Cardiac muscle cell (in vitro differentiated cells and primary cell): ENCODE results near the gene OR51T1. TPM values are rescaled to one million over a fixed set of nuclear protein-coding genes. Genes with fewer than 3 reads are reported as not detected.
"Not testable (repeated sequence)": the region's sequence is repeated elsewhere in the genome, so short reads cannot be mapped to it uniquely, and the experiment has no call there.

Experiments
- DNase-seq, 2 donors: peaks; one replicate each; pipeline versions ENCODE4 v3.0.0 to v3.0.0-alpha.2; 2010 to 2017; ENCODE audit warnings: low read depth in 1 of 2, low spot score in 1 of 2
- H3K27ac ChIP-seq: fragments of 200-600 bp; sonication (generic); 2 replicates; pipeline ENCODE4 v1.5.1; 2016
- H3K27me3 ChIP-seq: fragments of 200-600 bp; sonication (generic); 2 replicates; pipeline ENCODE4 v1.6.0; 2016; ENCODE audit warnings: control low read depth
- H3K36me3 ChIP-seq: fragments of 200-600 bp; sonication (generic); 2 replicates; pipeline ENCODE4 v1.5.1; 2016; ENCODE audit warnings: control low read depth
- H3K4me1 ChIP-seq: fragments of 200-600 bp; sonication (generic); 2 replicates; pipeline ENCODE4 v1.8.1; 2017; ENCODE audit warnings: low read depth, mild to moderate bottlenecking, mixed run types
- H3K4me3 ChIP-seq: fragments of 200-600 bp; sonication (generic); 2 replicates; pipeline ENCODE4 v1.5.1; 2016; ENCODE audit warnings: mild to moderate bottlenecking
- H3K9me3 ChIP-seq: fragments of 200-600 bp; sonication (generic); 2 replicates; pipeline ENCODE4 v1.5.1; 2017; ENCODE audit warnings: low read depth, mild to moderate bottlenecking, control low read depth
- polyA plus RNA-seq: library from polyadenylated mRNA; unstranded; fragments of >200 nt; fragmentation: Nextera tagmentation; extraction: Ambion mirVana; gene quantifications from 2 replicates; pipeline ENCODE4 v1.2.1, GENCODE V29; 2016
- total RNA-seq: library from RNA; depleted of rRNA; stranded (reverse); fragments of >200 nt; gene quantifications from 2 replicates; pipeline ENCODE4 v1.2.3, GENCODE V29; 2016
- TF ChIP-seq, protein P1 (sequence below): IDR thresholded peaks from 2 replicates; pipeline ENCODE4 v1.5.1; 2012; ENCODE audit warnings: low read depth, mild to moderate bottlenecking, low read length

The OR51T1 gene, protein sequence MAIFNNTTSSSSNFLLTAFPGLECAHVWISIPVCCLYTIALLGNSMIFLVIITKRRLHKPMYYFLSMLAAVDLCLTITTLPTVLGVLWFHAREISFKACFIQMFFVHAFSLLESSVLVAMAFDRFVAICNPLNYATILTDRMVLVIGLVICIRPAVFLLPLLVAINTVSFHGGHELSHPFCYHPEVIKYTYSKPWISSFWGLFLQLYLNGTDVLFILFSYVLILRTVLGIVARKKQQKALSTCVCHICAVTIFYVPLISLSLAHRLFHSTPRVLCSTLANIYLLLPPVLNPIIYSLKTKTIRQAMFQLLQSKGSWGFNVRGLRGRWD
- total RNA-seq (not detected in 2 replicates), polyA plus RNA-seq (not detected in 2 replicates)

DNA sequence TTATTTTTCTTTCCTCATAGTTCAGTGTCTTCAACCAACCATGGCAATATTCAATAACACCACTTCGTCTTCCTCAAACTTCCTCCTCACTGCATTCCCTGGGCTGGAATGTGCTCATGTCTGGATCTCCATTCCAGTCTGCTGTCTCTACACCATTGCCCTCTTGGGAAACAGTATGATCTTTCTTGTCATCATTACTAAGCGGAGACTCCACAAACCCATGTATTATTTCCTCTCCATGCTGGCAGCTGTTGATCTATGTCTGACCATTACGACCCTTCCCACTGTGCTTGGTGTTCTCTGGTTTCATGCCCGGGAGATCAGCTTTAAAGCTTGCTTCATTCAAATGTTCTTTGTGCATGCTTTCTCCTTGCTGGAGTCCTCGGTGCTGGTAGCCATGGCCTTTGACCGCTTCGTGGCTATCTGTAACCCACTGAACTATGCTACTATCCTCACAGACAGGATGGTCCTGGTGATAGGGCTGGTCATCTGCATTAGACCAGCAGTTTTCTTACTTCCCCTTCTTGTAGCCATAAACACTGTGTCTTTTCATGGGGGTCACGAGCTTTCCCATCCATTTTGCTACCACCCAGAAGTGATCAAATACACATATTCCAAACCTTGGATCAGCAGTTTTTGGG, at the start of gene OR51T1:
Gene OR51T1 (plus strand): TSS at position 41 of the 641 bp plus-strand sequence. CDS start 0 bp downstream, at position 41.
- DNase-seq: no peak
- no peak within 1 kb of the TSS for H3K4me3 ChIP-seq
- no peaks in the 10 kb centered on the region for H3K4me1 ChIP-seq
- H3K27me3 ChIP-seq: no peaks in the 10 kb centered on the region
- no peak within 1 kb of the TSS for H3K27ac ChIP-seq
- TF ChIP-seq, protein P1, sequence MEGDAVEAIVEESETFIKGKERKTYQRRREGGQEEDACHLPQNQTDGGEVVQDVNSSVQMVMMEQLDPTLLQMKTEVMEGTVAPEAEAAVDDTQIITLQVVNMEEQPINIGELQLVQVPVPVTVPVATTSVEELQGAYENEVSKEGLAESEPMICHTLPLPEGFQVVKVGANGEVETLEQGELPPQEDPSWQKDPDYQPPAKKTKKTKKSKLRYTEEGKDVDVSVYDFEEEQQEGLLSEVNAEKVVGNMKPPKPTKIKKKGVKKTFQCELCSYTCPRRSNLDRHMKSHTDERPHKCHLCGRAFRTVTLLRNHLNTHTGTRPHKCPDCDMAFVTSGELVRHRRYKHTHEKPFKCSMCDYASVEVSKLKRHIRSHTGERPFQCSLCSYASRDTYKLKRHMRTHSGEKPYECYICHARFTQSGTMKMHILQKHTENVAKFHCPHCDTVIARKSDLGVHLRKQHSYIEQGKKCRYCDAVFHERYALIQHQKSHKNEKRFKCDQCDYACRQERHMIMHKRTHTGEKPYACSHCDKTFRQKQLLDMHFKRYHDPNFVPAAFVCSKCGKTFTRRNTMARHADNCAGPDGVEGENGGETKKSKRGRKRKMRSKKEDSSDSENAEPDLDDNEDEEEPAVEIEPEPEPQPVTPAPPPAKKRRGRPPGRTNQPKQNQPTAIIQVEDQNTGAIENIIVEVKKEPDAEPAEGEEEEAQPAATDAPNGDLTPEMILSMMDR: no peak
- H3K9me3 ChIP-seq: no peaks in the 10 kb centered on the region
- H3K36me3 ChIP-seq: no peaks in the 10 kb centered on the region

DNA sequence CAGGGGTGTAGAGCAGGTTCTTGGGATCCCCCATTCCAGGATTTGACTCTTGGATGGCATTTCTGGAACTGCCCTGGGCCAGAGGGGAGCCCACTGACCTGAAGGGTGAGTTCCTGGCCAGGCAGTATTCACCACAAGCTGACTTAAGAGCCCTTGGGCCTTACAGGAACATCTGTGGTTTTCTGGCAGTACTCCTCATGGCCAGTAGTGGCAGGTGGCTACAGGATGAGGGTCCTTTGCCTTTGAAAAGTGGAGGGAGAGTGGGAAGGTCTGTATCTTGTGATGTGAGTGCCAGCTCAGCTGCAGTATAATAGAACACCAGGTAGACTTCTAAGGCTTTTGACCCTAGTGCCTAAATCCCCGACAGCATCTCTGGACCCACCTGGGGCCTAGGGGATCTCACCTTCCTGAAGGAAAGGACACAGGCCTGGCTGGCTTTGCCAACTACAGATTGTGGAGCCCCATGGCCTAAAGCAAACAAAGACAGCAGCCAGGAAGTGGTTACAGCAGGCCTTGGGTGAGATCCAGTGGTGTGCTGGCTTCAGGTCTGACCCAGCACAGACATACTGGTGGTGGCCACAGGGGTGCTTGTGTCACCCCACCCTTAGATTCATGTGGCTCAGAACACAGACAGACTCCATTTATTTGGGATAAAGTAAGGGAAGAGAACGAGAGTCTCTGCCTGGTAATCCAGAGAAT, 41.7 kb upstream of the OR51T1 start:
- H3K4me1 ChIP-seq: no peaks in the 10 kb centered on the region
- DNase-seq: no peak
- H3K36me3 ChIP-seq: no peaks in the 10 kb centered on the region
- no peaks in the 10 kb centered on the region for H3K27me3 ChIP-seq
- H3K9me3 ChIP-seq: no peaks in the 10 kb centered on the region
- TF ChIP-seq, protein P1: no peak
- H3K27ac ChIP-seq: no peak overlapping the region
- H3K4me3 ChIP-seq: no peak overlapping the region

DNA sequence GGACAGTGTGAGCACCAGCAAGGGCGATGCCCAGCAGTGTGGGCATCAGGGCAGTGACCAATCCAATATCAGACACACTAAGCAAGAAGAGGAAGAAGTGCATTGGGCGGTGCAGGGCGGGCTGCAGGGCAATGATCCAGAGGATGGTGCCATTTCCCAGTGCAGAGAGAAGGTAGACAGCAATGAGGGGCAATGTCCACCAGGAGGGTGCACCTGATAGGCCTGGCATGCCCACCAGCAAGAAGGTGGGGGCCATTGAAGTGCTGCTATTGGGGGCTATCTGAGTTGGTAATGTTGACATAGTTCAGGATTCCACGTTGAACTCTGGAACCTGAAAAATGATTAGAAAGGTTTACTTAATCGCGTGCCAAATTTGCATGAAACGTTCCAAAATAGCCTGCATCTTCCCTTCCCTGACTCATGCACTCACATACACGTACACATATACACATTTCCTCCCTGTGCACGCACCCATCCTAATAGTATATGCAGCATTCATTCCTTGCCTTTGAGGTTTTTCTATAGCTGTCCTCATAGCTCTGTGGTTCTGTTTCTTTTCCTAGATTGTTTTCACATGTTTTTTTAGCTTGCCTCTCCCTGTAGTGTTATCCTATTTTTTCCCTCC, 32.7 kb upstream of the OR51T1 start, which contains the start of gene OR51S1:
Gene OR51S1 (minus strand): TSS at position 301 of the 625 bp plus-strand sequence. CDS start 0 bp downstream, at position 301.
- Histone ChIP-seq H3K4me1 (no peaks in the 10 kb centered on the region), H3K36me3 (no peaks in the 10 kb centered on the region), H3K27ac (no peak within 1 kb of the TSS), H3K9me3 (no peaks in the 10 kb centered on the region), H3K4me3 (no peak within 1 kb of the TSS), H3K27me3 (no peaks in the 10 kb centered on the region)
- no peak for DNase-seq
- TF ChIP-seq, protein P1: no peak

DNA sequence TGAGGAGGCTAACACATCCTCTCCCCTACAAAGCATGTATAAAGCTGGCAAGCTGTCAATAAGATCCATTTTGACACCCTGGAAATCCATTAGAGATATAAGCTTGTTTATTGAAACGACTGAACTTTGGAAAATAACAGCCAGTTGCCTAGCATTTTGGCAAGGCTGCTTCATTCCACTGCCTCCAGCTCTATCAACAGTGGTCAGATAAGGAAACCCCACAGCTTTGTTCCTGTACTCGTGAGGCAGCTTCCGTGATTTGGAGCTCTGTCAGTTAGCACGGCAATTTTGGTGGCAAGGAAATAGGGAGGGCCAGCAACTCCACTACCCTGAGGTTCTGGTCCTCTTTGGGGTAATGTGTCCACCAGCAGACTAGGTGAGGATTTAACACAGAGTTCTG, 30.7 kb upstream of the OR51T1 start:
- Histone ChIP-seq H3K27ac (no peak overlapping the region), H3K4me1 (no peaks in the 10 kb centered on the region), H3K27me3 (no peaks in the 10 kb centered on the region), H3K9me3 (no peaks in the 10 kb centered on the region), H3K36me3 (no peaks in the 10 kb centered on the region), H3K4me3 (no peak overlapping the region)
- DNase-seq: peak; percentile 25 to 79
- TF ChIP-seq, protein P1: no peak

DNA sequence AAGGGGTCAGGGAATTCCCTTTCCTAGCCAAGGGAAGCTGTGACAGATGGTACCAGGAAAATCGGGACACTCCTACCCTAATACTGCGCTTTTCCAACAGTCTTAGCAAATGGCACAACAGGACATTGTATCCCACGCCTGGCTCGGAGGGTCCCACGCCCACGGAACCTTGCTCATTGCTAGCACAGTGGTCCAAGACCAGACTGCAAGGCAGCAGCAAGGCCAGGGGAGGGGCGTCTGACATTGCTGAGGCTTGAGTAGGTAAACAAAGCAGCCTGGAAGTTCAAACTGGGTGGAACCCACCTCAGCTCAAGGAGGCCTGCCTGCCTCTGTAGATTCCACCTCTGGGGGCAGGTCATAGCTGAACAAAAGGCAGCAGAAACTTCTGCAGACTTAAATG, 27.4 kb upstream of the OR51T1 start:
- H3K27ac ChIP-seq, H3K27me3 ChIP-seq, H3K4me1 ChIP-seq, H3K36me3 ChIP-seq, H3K9me3 ChIP-seq, DNase-seq, H3K4me3 ChIP-seq: not testable (repeated sequence)
